ENCODE data around the gene WDR27. TPM values are rescaled to one million over a fixed set of nuclear protein-coding genes. Genes with fewer than 3 reads are reported as not detected.

Gene WDR27
- polyA plus RNA-seq, 2 of the 4 experiments (the other 2 are of a cell fraction): 18.9 to 36.1 TPM

- no peak for TF ChIP-seq BCL3 (IDR thresholded peaks at IDR 0.05)
- TF ChIP-seq EHMT2 (IDR thresholded peaks at IDR 0.05; ENCODE audit: low read depth): no peak
- no peak for TF ChIP-seq EHF (CRISPR knock-in tag; IDR thresholded peaks at IDR 0.05)
These were observed 286.6 kb downstream of the WDR27 start (continued) for GRCh38 chr6:169415179-169415578.

- H3K27ac ChIP-seq: no peak overlapping the region
- FAIRE-seq: no peak
- TF ChIP-seq EP300 (IDR thresholded peaks at IDR 0.05): no peak
- TF ChIP-seq EHF (CRISPR knock-in tag; IDR thresholded peaks at IDR 0.05): no peak
- no peak for TF ChIP-seq ZSCAN20 (CRISPR knock-in tag; IDR thresholded peaks at IDR 0.05)
- no peak for TF ChIP-seq FOSB (CRISPR knock-in tag; IDR thresholded peaks at IDR 0.05)
- no peak for TF ChIP-seq RFX5 (IDR thresholded peaks at IDR 0.05)
- TF ChIP-seq NR3C1 (IDR thresholded peaks at IDR 0.05): no peak
- TF ChIP-seq MAX (IDR thresholded peaks at IDR 0.05): no peak
- TF ChIP-seq KDM1A (IDR thresholded peaks at IDR 0.05; ENCODE audit: low read depth): no peak
- no peak for TF ChIP-seq HES2 (IDR thresholded peaks at IDR 0.05)
- TF ChIP-seq SMC3 (IDR thresholded peaks at IDR 0.05): no peak
- TF ChIP-seq CBX2 (IDR thresholded peaks at IDR 0.05; ENCODE audit: borderline replicate concordance, low read depth): no peak
- TF ChIP-seq HOXB13 (CRISPR knock-in tag; IDR thresholded peaks at IDR 0.05; ENCODE audit: low read depth): no peak
- no peak for TF ChIP-seq HMGXB4 (CRISPR knock-in tag; IDR thresholded peaks at IDR 0.05; ENCODE audit: borderline replicate concordance)
- TF ChIP-seq HOXB5 (CRISPR knock-in tag; IDR thresholded peaks at IDR 0.05): no peak
- no peak for TF ChIP-seq ZFP36 (IDR thresholded peaks at IDR 0.05; ENCODE audit: borderline replicate concordance, partially characterized antibody)
- no peak for TF ChIP-seq MAZ (IDR thresholded peaks at IDR 0.05; ENCODE audit: borderline replicate concordance, low read depth, low read length)
- no peak for TF ChIP-seq NFE2L2 (conservative IDR thresholded peaks at IDR 0.05; ENCODE audit: low read length)
- no peak overlapping the region for H3K4me3 ChIP-seq
- H3K9me3 ChIP-seq: peaks cover 13% of the 10 kb centered on the region; the same call in 1 of the 3 replicates
- ChIA-PET CTCF (no interaction called here), POLR2A (no interaction called here)
- H3K4me2 ChIP-seq: no peak overlapping the region
- 19% methylated on average over 4 of the region's 5 CpGs for WGBS (ENCODE audit: missing lambda C conversion rate)
- ATAC-seq: no peak
- no peak for DNase-seq (ENCODE audit: low read depth in 1 of 2, low spot score in 1 of 2)
- H3K4me1 ChIP-seq: no peaks in the 10 kb centered on the region
These were observed 290.1 kb downstream of the WDR27 start for GRCh38 chr6:169411722-169412121.

GRCh38 chr6:169411296-169411695, 290.5 kb downstream of the WDR27 start:
- ChIA-PET CTCF (no interaction called here), POLR2A (no interaction called here)
- WGBS (ENCODE audit: missing lambda C conversion rate): 42% methylated on average over 6 of the region's 9 CpGs
- FAIRE-seq (no peak), DNase-seq (ENCODE audit: low read depth in 1 of 2, low spot score in 1 of 2) (no peak), ATAC-seq (no peak)
- no peak overlapping the region for H3K4me3 ChIP-seq
- H3K4me2 ChIP-seq: no peak overlapping the region
- peaks cover 13% of the 10 kb centered on the region; the same call in 1 of the 3 replicates for H3K9me3 ChIP-seq
- H3K4me1 ChIP-seq: no peaks in the 10 kb centered on the region
- H3K27ac ChIP-seq: no peak overlapping the region
- TF ChIP-seq NFE2L2 (conservative IDR thresholded peaks at IDR 0.05; ENCODE audit: low read length): no peak
- no peak for TF ChIP-seq ELK1 (IDR thresholded peaks at IDR 0.05; ENCODE audit: low read depth, low read length)
- no peak for TF ChIP-seq HOXB13 (CRISPR knock-in tag; IDR thresholded peaks at IDR 0.05; ENCODE audit: low read depth)
- no peak for TF ChIP-seq RAD21 (conservative IDR thresholded peaks at IDR 0.05 in 1 of 2, IDR thresholded peaks at IDR 0.05 in 1 of 2)
- no peak for TF ChIP-seq PBX3 (IDR thresholded peaks at IDR 0.05)
- no peak for TF ChIP-seq CTCF (IDR thresholded peaks at IDR 0.05)
- TF ChIP-seq TP53 (CRISPR knock-in tag; IDR thresholded peaks at IDR 0.05): no peak
- no peak for TF ChIP-seq CHD4 (IDR thresholded peaks at IDR 0.05; ENCODE audit: borderline replicate concordance)
- TF ChIP-seq ZSCAN20 (CRISPR knock-in tag; IDR thresholded peaks at IDR 0.05): no peak
- no peak for TF ChIP-seq CEBPB (IDR thresholded peaks at IDR 0.05)
- TF ChIP-seq HMGXB4 (CRISPR knock-in tag; IDR thresholded peaks at IDR 0.05; ENCODE audit: borderline replicate concordance): no peak
- no peak for TF ChIP-seq SREBF2 (IDR thresholded peaks at IDR 0.05)
